ENCODE results near the gene PACRG.

The PACRG gene

DNA sequence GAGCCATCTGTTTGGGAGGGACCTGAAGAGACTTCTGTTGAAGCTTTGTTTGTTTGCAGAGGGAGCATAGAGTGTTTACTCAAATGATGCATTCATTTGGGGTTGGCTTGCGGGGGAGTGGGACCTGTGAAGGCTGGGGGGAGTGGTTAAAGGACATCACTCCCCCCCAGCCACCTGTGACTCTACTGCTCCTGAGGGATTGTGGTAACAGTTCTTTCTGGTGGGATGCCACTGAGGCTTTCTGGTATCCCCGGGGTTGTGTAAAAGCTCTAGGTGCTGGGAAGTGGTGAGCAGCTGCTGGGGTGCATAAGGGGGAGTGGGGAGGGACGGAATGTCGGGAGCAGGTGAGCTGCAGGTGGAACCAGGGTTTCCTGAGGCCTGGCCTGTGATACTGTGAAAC lies 447.5 kb downstream of the PACRG start:
- intact Hi-C loops (cut with DNase I), result no loop called here
- DNase-seq, result peak in 1 of 42 donors; percentile 40

- no peak for DNase-seq
- intact Hi-C loops (cut with DNase I), result no loop called here
Measured at GRCh38 chr6:163176097-163176496, 448.3 kb downstream of the PACRG start.

- intact Hi-C loops (cut with DNase I), result no loop called here
- DNase-seq, result no peak
Measured at GRCh38 chr6:163177007-163177406, 449.2 kb downstream of the PACRG start.

- DNase-seq, result peak in 4 of 42 donors; percentile 47 to 67 (median 54)
- intact Hi-C loops (cut with DNase I), result no loop called here
Measured at GRCh38 chr6:163177892-163178420, 450.2 kb downstream of the PACRG start.

DNA sequence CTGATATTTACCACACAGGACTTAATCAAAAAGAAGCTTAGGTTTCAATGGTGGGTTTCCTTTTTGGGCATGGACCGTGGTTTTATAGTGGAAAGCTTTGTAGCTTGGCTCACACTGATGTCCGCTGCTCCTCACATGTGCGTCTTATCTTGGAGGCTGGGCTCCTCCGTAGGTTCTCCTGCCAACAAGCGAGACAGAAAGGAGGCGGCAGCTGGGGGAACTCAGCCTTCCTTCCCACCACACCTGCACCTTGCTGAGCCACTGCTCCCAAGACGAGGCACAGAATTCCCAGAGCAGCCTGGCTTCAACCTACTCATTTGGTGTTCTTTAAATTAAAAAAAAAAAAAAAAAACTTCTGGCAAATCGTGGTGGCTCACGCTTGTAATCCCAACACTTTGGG lies 451.3 kb downstream of the PACRG start:
- intact Hi-C loops (cut with DNase I), result no loop called here
- peak in 19 of 42 donors; percentile 35 to 78 (median 56) for DNase-seq

- peak in 2 of 42 donors; percentile 8 to 55 for DNase-seq
- intact Hi-C loops (cut with DNase I), result loop anchor here (5.0 to 10.0 kb wide), 4 partner anchors 145 to 395 kb away; no protein-coding TSS in a partner anchor
Measured at GRCh38 chr6:163179721-163180120, 451.9 kb downstream of the PACRG start.

DNA sequence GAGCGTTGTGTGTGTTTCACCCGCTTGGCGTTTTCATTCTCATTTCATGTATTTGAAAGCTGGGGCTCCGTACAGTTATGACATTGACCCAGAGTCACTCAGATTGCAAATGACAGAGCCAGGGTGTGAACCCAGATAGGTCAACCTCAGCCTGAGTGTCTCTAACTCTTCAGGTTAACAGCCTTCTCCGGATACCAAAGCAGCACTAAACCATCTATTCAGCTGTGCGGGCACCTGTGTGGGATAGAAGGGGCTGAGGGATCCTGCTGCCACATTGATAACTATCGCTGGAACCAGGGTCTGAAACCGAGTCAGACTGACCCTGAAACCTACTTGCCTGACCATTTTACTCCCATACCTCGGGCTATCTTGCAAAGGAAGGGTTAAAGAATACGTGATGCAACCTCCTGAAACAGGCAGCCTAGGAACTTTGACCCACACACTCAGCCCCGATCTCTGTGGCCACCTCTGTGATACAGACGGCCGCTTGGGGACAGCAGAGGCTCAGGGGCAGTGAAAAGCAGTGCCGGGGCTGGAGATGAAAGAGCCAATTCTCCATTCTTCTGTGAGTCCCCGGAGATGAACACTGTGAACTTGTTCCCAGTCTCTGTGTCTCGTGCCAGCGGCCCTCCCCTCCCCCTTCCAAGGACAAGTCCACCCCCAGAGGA lies 453.2 kb downstream of the PACRG start:
- intact Hi-C loops (cut with DNase I), result loop anchor here (5.0 to 10.0 kb wide), 4 partner anchors 144 to 394 kb away; no protein-coding TSS in a partner anchor
- DNase-seq, result peak; percentile 84 to 98 (median 94)

DNA sequence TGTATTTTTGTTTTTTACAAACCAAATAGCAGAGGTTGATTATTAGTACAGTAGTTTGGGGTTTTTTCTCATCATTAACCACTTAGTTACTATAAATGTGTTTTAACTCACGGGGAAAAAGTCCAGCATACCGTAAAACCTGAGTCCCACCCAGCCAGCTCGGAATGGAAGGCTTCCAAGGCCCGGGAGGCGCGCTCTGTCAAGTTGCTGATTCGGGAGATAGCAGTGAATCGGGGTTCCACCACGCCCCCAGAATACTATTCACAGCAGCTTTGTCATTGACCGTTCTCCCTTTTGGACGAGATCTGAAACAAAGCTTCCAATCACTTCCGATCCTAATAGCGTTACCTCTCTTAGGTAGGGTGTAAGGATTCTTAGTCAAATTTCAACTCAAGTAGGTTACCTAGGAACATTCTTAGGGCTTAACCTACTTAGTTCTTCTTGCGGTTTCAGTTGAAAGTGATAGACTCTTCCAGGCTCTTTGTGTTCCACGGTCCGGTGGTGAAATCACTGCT lies 453.9 kb downstream of the PACRG start:
- peak in 6 of 42 donors; percentile 28 to 78 (median 54) for DNase-seq
- intact Hi-C loops (cut with DNase I), result loop anchor here (5.0 to 10.0 kb wide), 4 partner anchors 143 to 393 kb away; no protein-coding TSS in a partner anchor

DNA sequence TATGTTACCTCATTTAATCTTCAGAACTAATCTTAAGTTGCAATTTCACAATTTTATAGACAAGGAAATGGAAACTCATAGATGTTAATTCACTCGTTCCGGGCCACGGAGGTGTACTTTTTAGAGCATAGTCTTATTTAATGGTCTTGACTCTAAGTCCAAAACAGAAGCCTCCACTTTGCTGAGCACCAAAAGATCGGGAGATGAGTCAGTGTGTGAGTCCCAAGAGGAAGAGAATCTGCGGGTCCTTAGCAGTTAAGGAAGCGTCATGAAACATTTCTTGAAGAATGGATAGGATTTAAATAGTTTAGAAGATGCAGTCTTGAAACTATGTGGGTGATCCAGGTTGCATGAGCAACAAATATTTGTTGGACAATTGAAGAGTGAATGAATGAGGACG lies 454.9 kb downstream of the PACRG start:
- intact Hi-C loops (cut with DNase I), result loop anchor here (5.0 to 10.0 kb wide), 4 partner anchors 142 to 392 kb away; no protein-coding TSS in a partner anchor
- peak in 1 of 42 donors; percentile 42 for DNase-seq

GRCh38 chr6:163183806-163184205 lies 456.0 kb downstream of the PACRG start:
- no peak for DNase-seq
- intact Hi-C loops (cut with DNase I), result loop anchor here (5.0 to 10.0 kb wide), 4 partner anchors 141 to 391 kb away; no protein-coding TSS in a partner anchor

DNA sequence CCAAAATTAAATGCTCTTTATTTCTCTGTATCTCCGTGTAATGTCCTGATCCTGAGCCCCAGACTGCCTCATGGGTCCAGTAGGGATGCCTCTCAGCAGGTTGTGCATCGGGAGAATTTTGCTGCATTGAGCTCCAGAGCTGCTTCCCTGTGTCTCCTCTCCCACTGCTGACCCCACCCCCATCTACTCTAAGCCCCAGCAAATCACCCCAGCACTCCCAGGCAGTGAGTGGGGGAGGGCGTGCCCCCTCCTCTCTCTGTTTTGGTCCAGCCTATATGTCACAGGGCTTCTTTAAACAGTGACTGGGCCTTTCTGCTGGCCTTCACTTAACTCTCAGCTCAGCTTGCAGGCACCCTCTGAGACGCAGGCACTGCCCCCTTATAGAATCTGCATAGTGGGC lies 458.0 kb downstream of the PACRG start:
- intact Hi-C loops (cut with DNase I), result loop anchor here (5.0 to 10.0 kb wide), 3 partner anchors 62 to 389 kb away; no protein-coding TSS in a partner anchor
- peak in 3 of 42 donors; percentile 7 to 49 (median 37) for DNase-seq

- intact Hi-C loops (cut with DNase I), result loop anchor here (5.0 to 10.0 kb wide), 3 partner anchors 61 to 388 kb away; no protein-coding TSS in a partner anchor
Measured at GRCh38 chr6:163186527-163186926, 458.8 kb downstream of the PACRG start.

DNA sequence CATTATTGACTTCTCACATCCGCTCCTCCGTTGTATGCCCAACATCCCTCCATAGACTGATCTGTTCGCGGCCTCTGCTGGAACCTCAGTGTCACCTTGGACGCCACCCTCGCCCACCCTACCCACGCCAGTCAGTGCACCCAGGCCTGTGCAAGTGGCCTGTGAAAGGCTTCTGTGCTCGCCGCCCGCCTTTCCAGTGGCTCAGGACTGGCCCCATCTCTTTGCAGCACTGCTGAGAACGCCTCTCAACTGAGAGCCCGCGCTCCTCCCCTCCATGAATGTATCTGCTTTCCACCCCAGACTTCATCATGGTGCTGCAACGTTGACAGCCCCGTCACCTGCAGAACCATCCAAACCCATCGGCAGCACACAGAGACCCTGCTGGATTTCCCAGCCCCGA lies 459.4 kb downstream of the PACRG start:
- intact Hi-C loops (cut with DNase I), result loop anchor here (5.0 to 10.0 kb wide), 3 partner anchors 60 to 388 kb away; no protein-coding TSS in a partner anchor
- peak in 3 of 42 donors; percentile 5 to 43 (median 30) for DNase-seq

More at GRCh38 chr6:163186527-163186926, 458.8 kb downstream of the PACRG start:
- DNase-seq, result peak in 4 of 42 donors; percentile 5 to 41 (median 27)

DNA sequence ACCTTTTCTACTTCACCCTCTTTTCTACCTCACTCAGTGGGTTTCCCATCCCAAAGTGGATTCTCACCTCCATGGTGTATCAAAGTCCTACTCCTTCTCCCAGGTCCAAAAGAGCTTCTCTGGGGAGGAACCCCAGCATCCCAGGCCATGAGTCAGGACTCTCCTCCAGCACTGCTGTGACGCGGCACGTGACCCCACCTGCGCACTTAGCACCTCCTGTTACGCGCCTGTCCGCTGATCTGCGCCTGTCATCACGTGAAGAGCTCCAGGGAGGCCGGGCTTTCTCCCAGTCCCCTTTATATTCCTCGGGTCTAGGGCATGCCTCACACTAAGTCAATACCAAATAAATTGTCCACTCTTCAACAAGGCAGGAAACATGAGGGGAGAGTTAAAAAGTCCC lies 459.8 kb downstream of the PACRG start:
- peak in 3 of 42 donors; percentile 4 to 43 (median 38) for DNase-seq
- intact Hi-C loops (cut with DNase I), result loop anchor here (5.0 to 10.0 kb wide), 3 partner anchors 60 to 387 kb away; no protein-coding TSS in a partner anchor

DNA sequence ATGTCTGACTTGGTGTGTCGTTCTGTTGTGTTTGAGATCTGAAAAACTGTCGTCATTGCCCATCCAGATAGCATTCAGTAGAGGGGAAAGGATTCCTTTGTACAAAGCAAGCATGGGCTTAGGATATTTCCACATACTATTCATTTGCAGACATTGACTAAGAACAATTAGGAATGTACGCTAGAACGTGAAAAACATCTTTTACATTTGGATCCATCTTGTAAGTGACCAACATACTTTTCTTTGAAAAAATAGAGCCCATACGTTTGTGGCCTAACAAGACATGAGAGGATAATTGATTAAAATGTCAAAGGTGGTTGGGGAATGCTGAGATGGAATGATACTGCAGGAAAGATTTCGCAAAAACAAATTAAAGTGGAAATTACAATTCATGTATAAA lies 461.0 kb downstream of the PACRG start:
- no peak for DNase-seq
- intact Hi-C loops (cut with DNase I), result loop anchor here (5.0 to 10.0 kb wide), 3 partner anchors 59 to 386 kb away; no protein-coding TSS in a partner anchor

DNA sequence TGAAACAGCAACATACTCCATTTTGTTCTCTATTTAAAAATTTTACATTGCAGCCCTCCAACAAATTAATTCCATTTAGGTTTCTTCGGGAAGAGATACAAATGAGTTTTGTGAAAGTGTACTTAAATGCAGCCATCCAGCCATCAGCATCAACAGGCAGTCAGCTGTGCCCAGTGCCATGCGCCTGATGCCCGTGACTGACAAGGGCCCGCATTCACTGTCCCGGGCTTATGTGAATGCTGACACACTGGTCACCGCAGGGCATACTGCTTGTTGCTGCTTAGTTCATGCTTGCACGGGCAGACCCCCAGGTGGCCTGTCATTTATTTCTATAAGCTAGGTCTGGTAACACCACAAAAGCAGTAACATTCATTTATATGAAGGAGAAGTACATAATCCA lies 461.8 kb downstream of the PACRG start:
- DNase-seq, result peak; percentile 67 to 93 (median 86)
- intact Hi-C loops (cut with DNase I), result loop anchor here (5.0 to 10.0 kb wide), 4 partner anchors 58 to 385 kb away; no protein-coding TSS in a partner anchor

- intact Hi-C loops (cut with DNase I), result loop anchor here (5.0 kb wide), 1 partner anchor 157 kb away; no protein-coding TSS in a partner anchor
- DNase-seq, result peak in 2 of 42 donors; percentile 5 to 43
Measured at GRCh38 chr6:163190786-163191185, 463.0 kb downstream of the PACRG start.

DNA sequence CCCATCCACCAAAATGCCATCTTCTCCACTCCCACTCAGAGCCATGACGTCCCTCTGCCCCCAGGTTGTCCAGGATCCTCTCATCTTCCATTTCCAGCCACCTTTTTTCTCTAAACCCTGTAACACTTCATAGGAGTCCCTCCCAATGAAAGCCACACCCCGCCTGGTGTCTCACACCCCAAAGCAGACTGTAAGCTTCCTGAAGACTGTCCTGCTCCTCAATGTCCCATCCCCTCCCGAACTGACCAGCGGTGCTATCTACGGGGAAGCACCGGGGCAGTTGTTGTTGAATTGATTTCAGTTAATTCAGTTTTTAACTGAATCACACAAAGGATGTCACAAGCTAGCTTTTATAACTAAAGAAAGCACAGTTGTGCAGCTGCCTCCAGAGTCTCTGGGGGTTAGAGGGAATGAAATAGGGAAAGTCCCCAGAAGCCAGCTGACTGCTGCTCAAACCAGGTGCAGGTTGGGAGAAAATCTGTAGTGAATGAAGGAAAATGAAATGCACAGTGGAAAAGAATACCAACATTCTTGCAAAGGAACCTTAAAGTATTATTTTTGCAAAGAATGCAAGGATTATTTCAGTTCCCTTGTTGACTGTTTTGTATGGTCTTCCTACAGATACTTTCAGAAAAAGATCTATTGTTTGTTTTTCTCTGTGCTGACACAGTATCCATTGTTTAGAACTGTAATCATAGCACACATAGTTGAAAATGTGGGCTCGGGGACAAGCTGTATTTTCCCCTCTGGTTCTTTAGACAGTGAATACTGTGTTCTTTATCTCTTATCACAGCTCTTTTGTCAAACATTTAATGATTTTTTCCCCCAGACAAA lies 464.1 kb downstream of the PACRG start:
- intact Hi-C loops (cut with DNase I), result loop anchor here (5.0 kb wide), 1 partner anchor 155 kb away; no protein-coding TSS in a partner anchor
- peak in 22 of 42 donors; percentile 6 to 81 (median 62) for DNase-seq
